Vagina (tissue), 2 donors: ENCODE data around the gene DROSHA. TPM values are rescaled to one million over a fixed set of nuclear protein-coding genes. Genes with fewer than 3 reads are reported as not detected.

Source experiments
- DNase-seq, 2 donors: peaks; one replicate each; pipeline ENCODE4 v3.0.0-alpha.2; 2017; ENCODE audit errors: extremely low spot score in 2 of 2
- H3K27ac ChIP-seq: fragments of 200-600 bp; sonication (generic); one replicate; pipeline ENCODE4 v1.5.1; 2019
- H3K27me3 ChIP-seq: fragments of 200-600 bp; sonication (generic); one replicate; pipeline ENCODE4 v1.5.1; 2019
- H3K36me3 ChIP-seq, 2 donors: fragments of 200-600 bp; sonication (generic); one replicate each; pipeline ENCODE4 v1.5.1; 2017 to 2019
- H3K4me1 ChIP-seq: fragments of 200-600 bp; sonication (generic); one replicate; pipeline ENCODE4 v1.5.1; 2019
- H3K4me3 ChIP-seq, 2 donors: fragments of 200-600 bp; sonication (generic); 1 replicate in 1 of 2; 2 replicates in 1 of 2; pipeline ENCODE4 v1.5.1; 2016 to 2019
- H3K9me3 ChIP-seq: fragments of 200-600 bp; sonication (generic); one replicate; pipeline ENCODE4 v1.5.1; 2019
- CTCF ChIP-seq, 3 experiments: fragments of 450-650 bp in 2 of 3; fragments of 200-600 bp in 1 of 3; sonication (generic) in 1 of 3; IDR thresholded peaks; one replicate each; pipeline ENCODE4 v1.5.1; 2017 to 2019; ENCODE audit warnings: antibody characterized with exemption in 3 of 3, mild to moderate bottlenecking in 2 of 3, moderate library complexity in 2 of 3
- POLR2A ChIP-seq, 2 donors: fragments of 450-650 bp; IDR thresholded peaks; one replicate each; pipeline ENCODE4 v1.6.1; 2017; ENCODE audit warnings: antibody characterized with exemption in 2 of 2, mild to moderate bottlenecking in 2 of 2, moderate library complexity in 2 of 2
- POLR2AphosphoS5 ChIP-seq, 2 donors: sonication (generic); formaldehyde crosslinking; IDR thresholded peaks; one replicate each; pipeline ENCODE4 v1.9.0; 2017; ENCODE audit warnings: antibody characterized with exemption in 2 of 2, mild to moderate bottlenecking in 2 of 2, low read depth in 1 of 2; ENCODE audit not compliant: insufficient read depth in 1 of 2
- intact Hi-C: fragments of 100-400 bp; cut with DNase I; formaldehyde crosslinking; loops from one replicate; pipeline ENCODE4 v1.15.1; 2023
- total RNA-seq: library from RNA; depleted of rRNA; stranded (reverse); fragments of >200 nt; gene quantifications from one replicate; pipeline ENCODE4 v1.2.3, GENCODE V29; 2016

DROSHA gene
- total RNA-seq, 1 donor from 2014 or later, result 50.1 TPM

DNA sequence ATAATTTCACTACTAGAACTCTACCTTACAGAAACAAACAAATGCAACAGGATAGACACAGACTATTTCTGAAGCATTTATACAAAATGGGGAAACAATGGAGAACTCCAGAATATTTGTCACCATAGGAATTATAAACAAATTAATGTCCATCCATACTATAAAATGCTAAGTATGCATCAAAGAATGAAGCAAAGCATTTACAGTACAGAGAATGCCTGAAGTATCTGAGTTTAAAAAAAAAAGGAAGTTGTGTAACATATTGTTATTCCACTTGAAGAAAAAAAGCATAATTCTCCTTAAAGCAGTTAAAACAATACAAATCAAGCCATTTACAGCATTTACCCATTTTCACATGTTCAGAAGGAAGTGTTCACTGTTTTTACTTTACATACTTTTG, 53.0 kb downstream of the DROSHA start:
- Histone ChIP-seq H3K27ac (no peak overlapping the region), H3K9me3 (no peaks in the 10 kb centered on the region), H3K36me3 (peaks cover 0 to 11% of the 10 kb centered on the region in 2 donors), H3K4me1 (no peaks in the 10 kb centered on the region), H3K4me3 (no peak overlapping the region), H3K27me3 (no peaks in the 10 kb centered on the region)
- intact Hi-C loops, result no loop called here
- TF ChIP-seq CTCF (IDR thresholded peaks at IDR 0.05) (no peak), POLR2AphosphoS5 (IDR thresholded peaks at IDR 0.05; ENCODE audit: insufficient read depth in 1 of 2, low read depth in 1 of 2) (no peak), POLR2A (IDR thresholded peaks at IDR 0.05) (no peak)
- no peak for DNase-seq

DNA sequence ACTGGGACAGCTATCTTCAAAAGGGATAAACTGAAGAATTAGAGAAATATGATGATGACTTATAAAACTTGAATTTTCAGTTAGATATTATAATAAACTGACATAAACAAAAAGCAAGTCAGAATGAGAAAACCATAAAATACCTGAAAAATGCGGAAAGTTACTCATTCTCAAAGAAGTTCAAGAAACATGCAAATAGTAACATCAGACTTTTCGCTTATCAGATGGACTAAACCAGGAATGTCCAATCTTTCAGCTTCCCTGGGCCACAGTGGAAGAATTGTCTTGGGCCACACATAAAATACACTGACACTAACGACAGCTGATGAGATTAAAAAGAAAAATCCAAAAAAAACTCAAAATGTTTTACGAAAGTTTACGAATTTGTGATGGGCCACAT, 53.9 kb downstream of the DROSHA start:
- TF ChIP-seq POLR2A (IDR thresholded peaks at IDR 0.05) (no peak), POLR2AphosphoS5 (IDR thresholded peaks at IDR 0.05; ENCODE audit: insufficient read depth in 1 of 2, low read depth in 1 of 2) (no peak), CTCF (IDR thresholded peaks at IDR 0.05) (no peak)
- intact Hi-C loops, result no loop called here
- H3K27me3 ChIP-seq, result no peaks in the 10 kb centered on the region
- H3K36me3 ChIP-seq, result peaks cover 0 to 11% of the 10 kb centered on the region in 2 donors
- DNase-seq, result no peak
- H3K4me1 ChIP-seq, result no peaks in the 10 kb centered on the region
- no peak overlapping the region for H3K4me3 ChIP-seq
- H3K9me3 ChIP-seq, result no peaks in the 10 kb centered on the region
- H3K27ac ChIP-seq, result no peak overlapping the region

GRCh38 chr5:31477516-31477915, 54.4 kb downstream of the DROSHA start:
- Histone ChIP-seq H3K9me3 (no peaks in the 10 kb centered on the region), H3K27ac (no peak overlapping the region), H3K4me1 (no peaks in the 10 kb centered on the region), H3K36me3 (peaks cover 0 to 8% of the 10 kb centered on the region in 2 donors), H3K27me3 (no peaks in the 10 kb centered on the region), H3K4me3 (no peak overlapping the region)
- intact Hi-C loops, result no loop called here
- no peak for DNase-seq
- TF ChIP-seq POLR2AphosphoS5 (IDR thresholded peaks at IDR 0.05; ENCODE audit: insufficient read depth in 1 of 2, low read depth in 1 of 2), result no peak
- TF ChIP-seq CTCF (IDR thresholded peaks at IDR 0.05), result no peak
- no peak for TF ChIP-seq POLR2A (IDR thresholded peaks at IDR 0.05)

DNA sequence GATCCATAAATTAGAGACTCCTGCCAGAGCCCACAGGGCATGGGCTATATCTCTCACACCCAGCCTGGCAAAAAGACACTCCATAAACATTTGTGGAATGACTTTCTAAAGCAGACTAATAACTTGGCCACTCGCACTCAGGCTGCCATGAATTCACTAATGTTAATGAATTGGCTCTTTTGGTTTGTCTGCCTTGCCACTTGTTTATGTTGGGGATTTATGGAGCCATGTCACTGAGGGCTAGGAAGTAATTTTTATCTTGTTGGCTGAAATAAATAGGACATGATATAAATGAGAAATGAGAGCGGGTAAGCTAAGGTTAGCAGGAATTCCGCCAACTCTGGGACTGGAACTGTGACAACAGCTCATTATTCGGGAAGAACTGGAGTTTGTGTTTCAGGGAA, 55.2 kb downstream of the DROSHA start:
- H3K4me3 ChIP-seq, result no peak overlapping the region
- intact Hi-C loops, result no loop called here
- no peaks in the 10 kb centered on the region for H3K4me1 ChIP-seq
- H3K27me3 ChIP-seq, result no peaks in the 10 kb centered on the region
- no peak for DNase-seq
- H3K9me3 ChIP-seq, result no peaks in the 10 kb centered on the region
- TF ChIP-seq POLR2AphosphoS5 (IDR thresholded peaks at IDR 0.05; ENCODE audit: insufficient read depth in 1 of 2, low read depth in 1 of 2) (no peak), POLR2A (IDR thresholded peaks at IDR 0.05) (no peak), CTCF (IDR thresholded peaks at IDR 0.05) (no peak)
- H3K27ac ChIP-seq, result no peak overlapping the region
- H3K36me3 ChIP-seq, result no peaks in the 10 kb centered on the region

DNA sequence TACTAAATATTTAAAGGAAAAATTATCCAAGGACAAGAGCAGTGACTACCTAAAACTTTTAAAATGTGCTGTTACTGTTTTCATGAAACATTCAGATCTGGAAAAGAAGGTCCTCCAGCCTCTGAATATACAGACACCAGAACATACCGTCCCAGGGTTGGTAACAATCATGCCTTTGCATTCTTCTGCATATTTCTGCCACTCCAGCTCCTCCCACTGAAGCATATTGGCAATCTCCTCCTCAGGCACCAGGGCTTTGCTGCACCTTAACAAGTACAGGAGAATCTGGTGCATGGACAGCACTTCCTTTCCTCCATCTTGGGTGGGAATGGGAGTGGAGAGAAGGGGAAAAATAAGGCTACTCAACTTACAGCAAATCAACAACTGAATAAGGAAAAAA, 60.0 kb downstream of the DROSHA start:
- no peak for DNase-seq
- no peak for TF ChIP-seq POLR2AphosphoS5 (IDR thresholded peaks at IDR 0.05; ENCODE audit: insufficient read depth in 1 of 2, low read depth in 1 of 2)
- TF ChIP-seq POLR2A (IDR thresholded peaks at IDR 0.05), result no peak
- no peak for TF ChIP-seq CTCF (IDR thresholded peaks at IDR 0.05)
- Histone ChIP-seq H3K27me3 (no peaks in the 10 kb centered on the region), H3K4me1 (no peaks in the 10 kb centered on the region), H3K4me3 (no peak overlapping the region), H3K36me3 (no peaks in the 10 kb centered on the region), H3K9me3 (no peaks in the 10 kb centered on the region), H3K27ac (no peak overlapping the region)
- intact Hi-C loops, result no loop called here
